Stimulated activated naive CD8-positive, alpha-beta T cell treated with anti-CD3 and anti-CD28 coated beads, Interleukin-15, Interleukin-2, amounts not matched to agents 100 ng/mL and 50 ng/mL, for 24 hours (primary cell): ENCODE measurements around the gene SLC15A1.
A peak's percentile ranks its signal among the peaks of the same experiment; 100 is the strongest.

Experiments used
- H3K27ac Mint-ChIP-seq: one replicate; pipeline ENCODE4 v1.8.0; 2021; ENCODE audit warnings: mild to moderate bottlenecking, mixed read lengths
- H3K27me3 Mint-ChIP-seq: one replicate; pipeline ENCODE4 v1.8.0; 2021; ENCODE audit warnings: mixed read lengths
- H3K36me3 Mint-ChIP-seq: one replicate; pipeline ENCODE4 v1.8.0; 2021; ENCODE audit warnings: low read depth, mixed read lengths
- H3K4me1 Mint-ChIP-seq: one replicate; pipeline ENCODE4 v1.8.0; 2021; ENCODE audit warnings: low read depth, mixed read lengths
- H3K4me3 Mint-ChIP-seq: one replicate; pipeline ENCODE4 v1.8.0; 2021; ENCODE audit warnings: mild to moderate bottlenecking, mixed read lengths
- H3K9me3 Mint-ChIP-seq: one replicate; pipeline ENCODE4 v1.8.0; 2021; ENCODE audit warnings: mixed read lengths

The SLC15A1 gene

GRCh38 chr13:98678741-98679140 lies 73.7 kb downstream of the SLC15A1 start:
- Mint-ChIP-seq H3K9me3 (no peaks in the 10 kb centered on the region), H3K27me3 (peaks cover 9% of the 10 kb centered on the region), H3K36me3 (no peaks in the 10 kb centered on the region), H3K4me1 (no peaks in the 10 kb centered on the region), H3K4me3 (no peak overlapping the region), H3K27ac (no peak overlapping the region)

- no peak overlapping the region for H3K27ac Mint-ChIP-seq
- no peaks in the 10 kb centered on the region for H3K9me3 Mint-ChIP-seq
- no peak overlapping the region for H3K4me3 Mint-ChIP-seq
- no peaks in the 10 kb centered on the region for H3K27me3 Mint-ChIP-seq
- H3K36me3 Mint-ChIP-seq: no peaks in the 10 kb centered on the region
- H3K4me1 Mint-ChIP-seq: no peaks in the 10 kb centered on the region
Measured at GRCh38 chr13:98677398-98677797, 75.1 kb downstream of the SLC15A1 start.

GRCh38 chr13:98676239-98676638 lies 76.2 kb downstream of the SLC15A1 start:
- Mint-ChIP-seq H3K27ac (no peak overlapping the region), H3K4me3 (no peak overlapping the region), H3K9me3 (no peaks in the 10 kb centered on the region), H3K27me3 (no peaks in the 10 kb centered on the region), H3K36me3 (no peaks in the 10 kb centered on the region), H3K4me1 (no peaks in the 10 kb centered on the region)

- no peak overlapping the region for H3K27ac Mint-ChIP-seq
Measured at GRCh38 chr13:98675837-98676236, 76.6 kb downstream of the SLC15A1 start.

GRCh38 chr13:98675066-98675465 lies 77.4 kb downstream of the SLC15A1 start:
- no peaks in the 10 kb centered on the region for H3K4me1 Mint-ChIP-seq
- no peak overlapping the region for H3K27ac Mint-ChIP-seq
- no peaks in the 10 kb centered on the region for H3K36me3 Mint-ChIP-seq
- H3K9me3 Mint-ChIP-seq: no peaks in the 10 kb centered on the region
- H3K4me3 Mint-ChIP-seq: no peak overlapping the region
- H3K27me3 Mint-ChIP-seq: no peaks in the 10 kb centered on the region

More at GRCh38 chr13:98675837-98676236, 76.6 kb downstream of the SLC15A1 start:
- Mint-ChIP-seq H3K36me3 (no peaks in the 10 kb centered on the region), H3K27me3 (no peaks in the 10 kb centered on the region), H3K4me3 (no peak overlapping the region), H3K4me1 (no peaks in the 10 kb centered on the region), H3K9me3 (no peaks in the 10 kb centered on the region)

DNA sequence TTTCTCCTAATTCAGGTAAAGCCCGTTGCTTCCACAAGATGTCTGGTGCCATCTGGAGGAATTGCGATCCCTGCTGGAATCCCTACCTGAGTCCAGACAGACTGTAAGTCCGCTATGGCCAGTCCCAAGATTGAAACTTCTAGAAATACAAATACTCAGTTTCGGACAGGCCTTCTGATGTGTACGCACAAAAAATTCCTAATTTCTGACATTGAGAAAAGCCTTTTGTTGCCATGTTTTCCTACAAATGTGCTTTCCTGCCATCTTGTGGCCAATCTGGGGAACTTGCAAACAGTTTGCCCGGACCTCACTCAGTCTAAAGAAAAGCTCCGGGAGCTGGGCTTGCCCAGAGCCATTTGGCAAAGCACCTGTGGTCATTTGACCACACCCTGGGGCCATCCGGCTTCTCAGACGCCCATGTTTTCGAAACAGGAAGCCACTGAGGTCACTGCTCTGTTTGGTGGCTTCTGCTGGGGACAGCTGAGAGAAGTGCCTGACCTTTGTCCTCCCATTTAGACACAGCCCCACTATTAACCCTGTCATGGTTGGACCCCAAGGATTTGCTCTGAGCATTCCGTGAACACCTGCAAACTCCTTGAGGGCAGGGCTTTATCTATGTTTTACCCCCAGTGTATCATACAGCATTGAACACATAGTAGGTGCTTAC lies 79.4 kb downstream of the SLC15A1 start:
- H3K4me1 Mint-ChIP-seq: no peaks in the 10 kb centered on the region
- no peak overlapping the region for H3K4me3 Mint-ChIP-seq
- H3K27ac Mint-ChIP-seq: no peak overlapping the region
- no peaks in the 10 kb centered on the region for H3K36me3 Mint-ChIP-seq
- H3K9me3 Mint-ChIP-seq: no peaks in the 10 kb centered on the region
- peaks cover 5% of the 10 kb centered on the region for H3K27me3 Mint-ChIP-seq

GRCh38 chr13:98668155-98668554 lies 84.3 kb downstream of the SLC15A1 start:
- Mint-ChIP-seq H3K27me3 (peaks cover 17% of the 10 kb centered on the region), H3K4me3 (no peak overlapping the region), H3K36me3 (no peaks in the 10 kb centered on the region), H3K4me1 (peaks cover 24% of the 10 kb centered on the region), H3K27ac (no peak overlapping the region), H3K9me3 (no peaks in the 10 kb centered on the region)

- Mint-ChIP-seq H3K27ac (no peak overlapping the region), H3K4me3 (no peak overlapping the region), H3K9me3 (no peaks in the 10 kb centered on the region), H3K36me3 (no peaks in the 10 kb centered on the region), H3K27me3 (peaks cover 24% of the 10 kb centered on the region), H3K4me1 (peaks cover 24% of the 10 kb centered on the region)
Measured at GRCh38 chr13:98665638-98665995, 86.9 kb downstream of the SLC15A1 start.

DNA sequence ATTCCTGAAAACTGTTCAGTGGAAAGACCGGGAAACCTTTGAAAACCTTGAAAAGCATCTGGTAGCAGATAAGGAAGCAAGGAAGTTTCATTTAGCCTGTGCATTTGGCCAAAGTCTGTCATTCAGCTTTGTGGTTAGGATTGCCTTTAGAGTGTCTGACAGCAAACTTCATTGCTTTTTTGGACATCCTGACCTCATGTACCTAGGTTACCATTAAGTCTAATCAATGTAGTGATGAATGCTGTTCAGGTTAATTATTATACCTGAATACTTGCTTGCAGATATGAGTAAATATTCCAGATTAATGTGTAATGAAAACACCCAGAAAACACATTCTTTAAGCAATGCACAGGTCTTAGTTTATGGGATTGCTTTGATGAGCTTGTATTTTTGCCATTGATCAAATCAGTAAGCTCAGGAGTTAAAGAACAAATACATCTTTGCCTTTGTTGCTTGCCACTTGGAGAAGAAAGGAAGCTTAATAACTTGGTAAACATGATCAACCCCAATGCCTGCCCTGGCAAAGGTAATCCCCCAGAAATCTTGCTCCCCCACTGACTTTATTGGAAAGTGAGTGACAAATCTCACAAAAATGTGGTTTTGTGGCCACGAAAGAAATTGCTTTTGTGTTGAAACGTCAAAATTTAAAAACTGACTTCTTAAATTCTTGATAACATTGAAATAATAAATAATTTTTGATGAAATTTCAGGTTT lies 87.4 kb downstream of the SLC15A1 start:
- H3K4me3 Mint-ChIP-seq: no peak overlapping the region
- H3K4me1 Mint-ChIP-seq: peaks cover 24% of the 10 kb centered on the region
- H3K9me3 Mint-ChIP-seq: no peaks in the 10 kb centered on the region
- peak overlapping the region; percentile 54 for H3K27ac Mint-ChIP-seq
- H3K27me3 Mint-ChIP-seq: peaks cover 27% of the 10 kb centered on the region
- H3K36me3 Mint-ChIP-seq: no peaks in the 10 kb centered on the region

DNA sequence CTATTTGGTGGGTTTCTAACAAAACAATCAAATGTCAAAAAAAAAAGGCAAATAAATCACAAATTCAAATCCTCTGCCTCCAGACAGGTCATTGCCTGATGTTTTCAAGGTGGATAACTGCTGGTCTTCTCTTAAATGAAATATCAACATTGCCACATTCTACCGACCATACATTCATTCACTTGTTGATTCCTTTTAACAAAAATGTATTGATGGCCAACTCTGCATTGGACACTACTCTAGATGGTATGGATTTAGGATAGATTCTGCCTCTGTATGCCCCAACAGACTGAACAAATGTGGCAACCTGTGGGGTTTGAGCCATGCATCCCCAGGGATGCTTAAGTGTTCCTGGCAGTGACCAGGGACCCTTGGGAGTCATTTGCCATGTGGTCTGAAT lies 88.0 kb downstream of the SLC15A1 start:
- no peaks in the 10 kb centered on the region for H3K9me3 Mint-ChIP-seq
- peak overlapping the region; percentile 8 for H3K4me3 Mint-ChIP-seq
- peaks cover 24% of the 10 kb centered on the region for H3K4me1 Mint-ChIP-seq
- H3K36me3 Mint-ChIP-seq: no peaks in the 10 kb centered on the region
- peaks cover 26% of the 10 kb centered on the region for H3K27me3 Mint-ChIP-seq
- peak overlapping the region; percentile 54 for H3K27ac Mint-ChIP-seq

GRCh38 chr13:98664047-98664446 lies 88.4 kb downstream of the SLC15A1 start:
- peaks cover 24% of the 10 kb centered on the region for H3K4me1 Mint-ChIP-seq
- peaks cover 22% of the 10 kb centered on the region for H3K27me3 Mint-ChIP-seq
- peak overlapping the region; percentile 8 for H3K4me3 Mint-ChIP-seq
- no peaks in the 10 kb centered on the region for H3K9me3 Mint-ChIP-seq
- H3K36me3 Mint-ChIP-seq: no peaks in the 10 kb centered on the region
- H3K27ac Mint-ChIP-seq: peak overlapping the region; percentile 47

DNA sequence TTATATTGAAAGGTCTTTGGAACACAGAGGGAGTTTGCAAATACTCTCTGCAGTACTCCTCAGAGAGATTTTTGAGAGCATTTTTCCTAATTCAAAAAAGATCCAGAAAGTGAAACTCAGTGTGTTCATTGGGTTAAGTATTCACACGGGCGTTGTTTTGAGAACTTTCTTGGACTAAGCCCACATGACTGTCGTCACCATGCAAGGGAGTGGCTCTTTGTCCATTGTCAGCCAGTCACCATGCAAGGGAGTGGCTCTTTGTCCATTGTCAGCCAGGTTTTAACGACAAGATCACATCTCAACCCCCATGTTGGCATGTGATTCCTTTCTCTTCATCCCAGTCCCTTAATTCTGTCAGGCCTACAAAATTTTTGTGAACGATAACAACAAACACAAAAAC lies 94.3 kb downstream of the SLC15A1 start:
- Mint-ChIP-seq H3K27ac (no peak overlapping the region), H3K36me3 (no peaks in the 10 kb centered on the region), H3K9me3 (no peaks in the 10 kb centered on the region), H3K4me3 (no peak overlapping the region), H3K27me3 (peaks cover 13% of the 10 kb centered on the region), H3K4me1 (peaks cover 3% of the 10 kb centered on the region)

- H3K36me3 Mint-ChIP-seq: no peaks in the 10 kb centered on the region
- peaks cover 3% of the 10 kb centered on the region for H3K4me1 Mint-ChIP-seq
- no peak overlapping the region for H3K27ac Mint-ChIP-seq
Measured at GRCh38 chr13:98657506-98658085, 94.9 kb downstream of the SLC15A1 start.

GRCh38 chr13:98656223-98656622 lies 96.2 kb downstream of the SLC15A1 start:
- Mint-ChIP-seq H3K36me3 (no peaks in the 10 kb centered on the region), H3K27me3 (peaks cover 10% of the 10 kb centered on the region), H3K9me3 (no peaks in the 10 kb centered on the region), H3K4me3 (no peak overlapping the region), H3K4me1 (peaks cover 3% of the 10 kb centered on the region), H3K27ac (no peak overlapping the region)

More at GRCh38 chr13:98657506-98658085, 94.9 kb downstream of the SLC15A1 start:
- Mint-ChIP-seq H3K9me3 (no peaks in the 10 kb centered on the region), H3K27me3 (peaks cover 13% of the 10 kb centered on the region), H3K4me3 (no peak overlapping the region)

GRCh38 chr13:98653463-98653985 lies 98.9 kb downstream of the SLC15A1 start:
- peak overlapping the region; percentile 67 for H3K27ac Mint-ChIP-seq
- peaks cover 3% of the 10 kb centered on the region for H3K4me1 Mint-ChIP-seq
- no peaks in the 10 kb centered on the region for H3K9me3 Mint-ChIP-seq
- H3K27me3 Mint-ChIP-seq: peaks cover 4% of the 10 kb centered on the region
- H3K36me3 Mint-ChIP-seq: no peaks in the 10 kb centered on the region
- H3K4me3 Mint-ChIP-seq: no peak overlapping the region
